ENCODE data around the gene VNN1. TPM values are rescaled to one million over a fixed set of nuclear protein-coding genes. Genes with fewer than 3 reads are reported as not detected.

Gene VNN1
- total RNA-seq, 1 experiment from 2014 or later, result not detected

GRCh38 chr6:132760256-132760655 is 46.4 kb upstream of the VNN1 start:
- TF ChIP-seq MAX (IDR thresholded peaks at IDR 0.05) (no peak), POLR2AphosphoS5 (IDR thresholded peaks at IDR 0.05; ENCODE audit: low read depth, low read length) (no peak)
- Histone ChIP-seq H3K9me3 (ENCODE audit: control insufficient read depth in 1 of 2, insufficient read depth in 1 of 2, low read depth in 1 of 2, low read length in 2 of 2) (no peaks in the 10 kb centered on the region), H2AFZ (ENCODE audit: low read depth, low read length, poor library complexity, severe bottlenecking) (peak overlapping the region; percentile 46), H3K9me2 (ENCODE audit: insufficient read depth) (no peaks in the 10 kb centered on the region), H3K79me2 (ENCODE audit: insufficient read depth, low read length) (no peaks in the 10 kb centered on the region), H3K4me2 (ENCODE audit: low read length) (no peak overlapping the region), H3K9ac (ENCODE audit: low read length) (no peak overlapping the region), H3K4me3 (replicated peaks in 1 of 2; ENCODE audit: low read depth in 1 of 2, low read length in 2 of 2) (no peak overlapping the region), H3K4me1 (ENCODE audit: control insufficient read depth in 1 of 2, insufficient read depth in 2 of 2, low read length in 2 of 2) (peaks cover 0 to 5% of the 10 kb centered on the region in 2 experiments; a peak in 3 of 4 replicates), H3K27me3 (ENCODE audit: insufficient read depth, low read length) (no peaks in the 10 kb centered on the region), H3K27ac (ENCODE audit: low read depth, low read length) (no peak overlapping the region), H4K20me1 (ENCODE audit: insufficient read depth) (no peaks in the 10 kb centered on the region), H3K36me3 (ENCODE audit: control insufficient read depth in 1 of 2, insufficient read depth in 2 of 2, low read length in 2 of 2) (no peaks in the 10 kb centered on the region)
- ChIA-PET POLR2A (no interaction called here), RAD21 (ENCODE audit: low non-redundant PET in 1 of 2, low total read pairs in 2 of 2, uncharacterized antibody in 2 of 2, unreplicated experiment in 2 of 2) (no interaction called here), CTCF (no interaction called here)
- BruUV-seq (replicated peaks), result no TSS peak
- no peak for DNase-seq (ENCODE audit: low read depth, low spot score)
- no peak for ATAC-seq
- intact Hi-C loops (cut with micrococcal nuclease), result no loop called here

GRCh38 chr6:132758689-132759088 is 44.8 kb upstream of the VNN1 start:
- no peak overlapping the region for H3K9ac ChIP-seq (ENCODE audit: low read length)
- no peaks in the 10 kb centered on the region for H3K27me3 ChIP-seq (ENCODE audit: insufficient read depth, low read length)
- ChIA-PET POLR2A (no interaction called here), RAD21 (ENCODE audit: low non-redundant PET in 1 of 2, low total read pairs in 2 of 2, uncharacterized antibody in 2 of 2, unreplicated experiment in 2 of 2) (no interaction called here), CTCF (no interaction called here)
- DNase-seq (ENCODE audit: low read depth, low spot score), result no peak
- no peaks in the 10 kb centered on the region for H4K20me1 ChIP-seq (ENCODE audit: insufficient read depth)
- no peak for TF ChIP-seq YY1 (IDR thresholded peaks at IDR 0.05; ENCODE audit: extremely low read depth, insufficient replicate concordance, low read depth, low read length)
- no peak for TF ChIP-seq EGR1 (IDR thresholded peaks at IDR 0.05; ENCODE audit: low read depth)
- TF ChIP-seq REST (IDR thresholded peaks at IDR 0.05; ENCODE audit: low read depth), result no peak
- H3K4me2 ChIP-seq (ENCODE audit: low read length), result no peak overlapping the region
- no TSS peak for BruUV-seq (replicated peaks)
- no peak overlapping the region for H2AFZ ChIP-seq (ENCODE audit: low read depth, low read length, poor library complexity, severe bottlenecking)
- no peak overlapping the region for H3K27ac ChIP-seq (ENCODE audit: low read depth, low read length)
- ATAC-seq, result no peak
- no peaks in the 10 kb centered on the region for H3K9me2 ChIP-seq (ENCODE audit: insufficient read depth)
- no peaks in the 10 kb centered on the region for H3K36me3 ChIP-seq (ENCODE audit: control insufficient read depth in 1 of 2, insufficient read depth in 2 of 2, low read length in 2 of 2)
- no peaks in the 10 kb centered on the region; a peak in 1 of 4 replicates for H3K4me1 ChIP-seq (ENCODE audit: control insufficient read depth in 1 of 2, insufficient read depth in 2 of 2, low read length in 2 of 2)
- no peaks in the 10 kb centered on the region for H3K9me3 ChIP-seq (ENCODE audit: control insufficient read depth in 1 of 2, insufficient read depth in 1 of 2, low read depth in 1 of 2, low read length in 2 of 2)
- no peak overlapping the region for H3K4me3 ChIP-seq (replicated peaks in 1 of 2; ENCODE audit: low read depth in 1 of 2, low read length in 2 of 2)
- intact Hi-C loops (cut with micrococcal nuclease), result no loop called here
- H3K79me2 ChIP-seq (ENCODE audit: insufficient read depth, low read length), result no peaks in the 10 kb centered on the region

Measured in HCT116 (cell line).